NOMO-1 treated with DMSO at 0.1 percent for 48 hours (cell line): ENCODE data around the gene CD163.
"Not testable (repeated sequence)": the region's sequence is repeated elsewhere in the genome, so short reads cannot be mapped to it uniquely, and the experiment has no call there.

Source experiments
- DNase-seq: peaks from one replicate; lab custom pipeline; 2025; ENCODE audit not compliant: unreplicated experiment; lab: John Stamatoyannopoulos, UW

CD163 gene

DNA sequence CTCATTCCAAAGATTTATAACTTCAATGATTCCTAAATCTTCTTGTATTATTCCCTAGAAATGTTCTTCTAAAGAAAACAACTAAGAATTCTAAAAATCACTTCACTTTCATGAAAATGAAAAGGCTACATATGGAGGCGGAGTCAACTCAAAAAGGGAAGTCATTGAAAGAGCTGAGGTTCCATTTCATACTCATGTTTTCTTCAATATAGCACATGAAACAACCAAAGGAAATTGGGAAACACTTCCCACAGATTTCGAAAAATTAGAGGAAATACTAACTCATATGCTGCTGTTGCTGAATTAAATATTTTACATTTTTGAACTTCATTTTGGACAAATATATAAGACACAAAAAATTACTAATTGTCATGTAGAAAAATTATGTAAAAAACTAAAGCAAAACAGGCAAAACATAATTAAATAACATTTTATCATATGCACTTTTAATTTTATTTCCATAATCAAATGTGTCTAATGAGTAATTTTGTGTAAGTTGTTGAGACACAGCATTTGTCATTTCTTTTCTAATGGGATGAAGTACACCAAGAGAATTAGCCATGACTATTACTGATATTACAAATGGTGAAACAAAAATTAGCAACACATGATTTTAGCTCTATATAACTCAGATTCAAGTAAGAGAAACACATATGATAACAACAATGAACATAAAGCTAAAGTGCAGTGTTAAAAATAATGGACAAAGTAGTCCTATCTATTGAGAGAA, at the start of gene CD163:
Gene CD163 (minus strand): TSS at position 92 of the 730 bp plus-strand sequence. CDS start 87 bp downstream, at position 5.
- peak; percentile 92 for DNase-seq

GRCh38 chr12:7542813-7543212, 39.2 kb upstream of the CD163 start:
- peak; percentile 64 for DNase-seq

- peak; percentile 15 for DNase-seq
Observed at GRCh38 chr12:7542046-7542445, 38.5 kb upstream of the CD163 start.

- DNase-seq: no peak
Observed at GRCh38 chr12:7514416-7514815, 10.8 kb upstream of the CD163 start.

DNA sequence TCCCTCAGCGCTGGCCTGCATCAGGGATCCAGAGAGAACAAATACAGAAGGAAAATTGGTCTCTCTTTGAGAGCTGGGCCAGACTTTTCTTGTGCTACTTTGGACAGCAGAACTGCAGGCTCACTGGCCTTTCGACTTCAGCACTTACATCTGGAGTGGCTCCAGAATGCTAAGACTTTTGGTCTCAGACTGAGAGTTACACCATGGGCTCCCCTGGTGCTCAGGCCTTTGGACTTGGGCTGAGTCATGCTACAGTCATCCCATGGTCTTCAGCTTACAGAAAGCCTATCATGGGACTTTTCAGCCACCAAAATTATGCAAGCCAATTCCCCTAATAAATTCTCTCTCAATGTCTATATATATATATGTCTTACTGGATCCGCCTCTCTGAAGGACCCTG, 9.0 kb upstream of the CD163 start:
- DNase-seq: peak; percentile 87

- not testable (repeated sequence) for DNase-seq
Observed at GRCh38 chr12:7509793-7510470, 6.4 kb upstream of the CD163 start.

- DNase-seq: no peak
Observed at GRCh38 chr12:7502612-7503011, 965 bp downstream of the CD163 start.

DNA sequence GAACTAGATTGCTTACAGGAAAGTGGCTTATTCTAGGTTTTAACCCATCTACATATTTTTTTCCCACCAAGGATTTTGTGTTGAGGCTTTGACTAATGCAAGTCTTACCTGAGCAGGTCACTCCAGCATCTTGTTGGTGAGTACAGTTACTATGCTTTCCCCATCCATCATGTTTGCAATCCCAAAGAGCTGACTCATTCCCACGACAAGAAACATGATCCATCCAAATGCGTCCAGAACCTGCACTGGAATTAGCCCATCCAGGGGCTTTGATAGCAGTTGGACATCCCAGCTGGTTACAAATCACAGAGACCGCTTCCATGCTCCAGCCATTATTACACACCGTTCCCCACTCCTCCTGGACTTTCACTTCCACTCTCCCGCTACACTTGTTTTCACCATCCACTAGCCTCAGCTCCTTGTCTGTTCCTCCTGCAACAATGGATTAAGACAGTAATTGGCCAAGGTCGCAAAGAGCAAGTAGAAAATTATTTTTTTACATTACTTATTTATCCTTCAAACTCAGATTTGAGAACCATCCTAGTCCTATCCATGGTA, 2.5 kb downstream of the CD163 start:
- no peak for DNase-seq

- DNase-seq: no peak
Observed at GRCh38 chr12:7499636-7500035, 3.9 kb downstream of the CD163 start.

- peak; percentile 76 for DNase-seq
Observed at GRCh38 chr12:7498809-7499208, 4.8 kb downstream of the CD163 start.

DNA sequence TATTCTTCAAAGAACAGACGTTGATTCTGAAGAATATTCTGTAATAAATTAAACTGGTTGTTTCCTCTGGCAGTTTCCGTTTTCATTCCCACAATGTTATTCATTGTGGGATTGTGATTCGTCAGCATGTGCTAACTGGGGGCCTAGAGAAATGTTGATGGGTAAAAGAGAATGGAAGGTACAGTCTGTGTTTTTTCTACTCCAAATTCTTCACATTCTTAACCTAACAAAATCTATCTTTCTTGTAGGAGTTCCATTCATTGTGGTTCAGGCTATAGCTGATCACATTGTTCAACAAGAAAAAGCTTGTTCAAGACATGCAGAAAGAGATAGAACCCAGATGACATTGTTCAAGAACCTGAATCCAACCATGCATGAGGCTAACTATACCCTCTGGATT, 5.9 kb downstream of the CD163 start:
- DNase-seq: no peak

DNA sequence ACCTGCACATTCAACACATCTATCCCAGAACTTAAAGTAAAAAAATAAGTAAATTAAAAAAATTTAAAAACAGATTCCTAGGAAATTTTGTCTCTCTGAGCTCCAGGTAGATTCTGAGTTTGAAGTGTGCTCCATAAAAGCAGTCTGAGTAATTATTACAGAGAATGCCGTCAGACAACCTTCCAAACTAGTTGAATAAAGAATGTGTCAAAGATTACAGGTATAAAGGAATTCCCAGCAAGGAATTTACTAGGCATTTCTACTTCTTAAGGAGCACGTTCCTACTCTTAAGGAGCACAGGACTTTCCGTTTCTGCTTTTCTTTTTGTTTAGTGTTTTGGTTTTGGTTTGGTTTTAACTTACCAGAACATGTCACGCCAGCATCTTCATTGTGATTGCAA, 7.1 kb downstream of the CD163 start:
- no peak for DNase-seq

- DNase-seq: no peak
Observed at GRCh38 chr12:7495136-7495535, 8.4 kb downstream of the CD163 start.

DNA sequence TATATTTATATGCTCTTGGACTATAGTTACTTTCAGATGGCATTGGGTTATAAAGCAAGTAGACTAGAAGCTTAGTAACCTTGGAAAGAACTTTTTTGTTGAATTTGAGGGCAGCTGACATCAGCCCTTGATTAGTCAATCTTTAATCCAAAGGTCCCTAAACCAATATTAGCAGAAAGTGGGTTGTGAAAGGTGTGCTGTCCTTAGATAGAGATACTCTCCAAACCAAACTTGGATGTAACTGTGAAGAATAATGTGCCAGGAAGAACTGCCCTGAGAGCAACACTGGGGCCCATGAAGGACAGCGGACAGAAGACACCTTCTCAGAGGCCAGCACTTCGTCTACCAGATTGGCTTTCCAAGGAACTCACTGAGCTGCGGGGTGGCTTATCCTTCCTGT, 10.6 kb downstream of the CD163 start:
- DNase-seq: no peak

DNA sequence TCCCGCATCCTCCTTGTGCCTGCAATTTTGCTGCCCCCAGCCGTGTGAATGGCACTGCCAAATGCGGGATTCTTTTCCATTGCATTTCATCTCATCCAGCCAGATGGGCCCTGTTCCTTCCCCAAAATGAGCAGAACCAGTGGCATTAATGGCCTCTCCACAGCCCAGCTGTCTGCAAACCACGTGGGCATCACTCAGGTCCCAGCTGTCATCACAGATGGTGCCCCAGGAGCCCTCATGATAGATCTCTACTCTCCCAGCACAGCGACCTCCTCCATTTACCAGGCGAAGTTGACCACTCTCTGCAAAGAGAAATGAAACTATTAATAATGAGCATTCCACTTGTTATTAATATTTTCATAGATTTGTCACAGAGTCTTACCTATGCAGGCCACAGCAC, 17.1 kb downstream of the CD163 start:
- no peak for DNase-seq

GRCh38 chr12:7485095-7485494, 18.5 kb downstream of the CD163 start:
- DNase-seq: no peak

DNA sequence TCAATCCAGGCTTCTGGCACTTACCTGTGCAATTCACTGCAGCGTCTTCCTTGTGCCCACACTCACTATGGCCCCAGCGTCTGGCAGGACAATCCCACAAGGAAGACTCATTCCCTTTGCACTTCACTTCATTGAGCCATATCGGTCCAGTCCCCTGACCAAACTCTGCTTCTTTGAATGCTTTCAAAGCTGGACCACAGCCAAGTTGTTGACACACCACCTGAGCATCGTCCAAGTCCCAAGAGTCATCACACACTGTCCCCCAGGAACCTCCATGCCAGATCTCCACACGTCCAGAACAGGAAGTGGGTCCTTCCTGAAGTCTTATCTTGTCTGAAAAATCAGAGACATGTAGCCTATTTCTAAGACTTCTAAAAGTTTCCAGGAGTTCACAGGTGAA, 20.2 kb downstream of the CD163 start:
- no peak for DNase-seq

DNA sequence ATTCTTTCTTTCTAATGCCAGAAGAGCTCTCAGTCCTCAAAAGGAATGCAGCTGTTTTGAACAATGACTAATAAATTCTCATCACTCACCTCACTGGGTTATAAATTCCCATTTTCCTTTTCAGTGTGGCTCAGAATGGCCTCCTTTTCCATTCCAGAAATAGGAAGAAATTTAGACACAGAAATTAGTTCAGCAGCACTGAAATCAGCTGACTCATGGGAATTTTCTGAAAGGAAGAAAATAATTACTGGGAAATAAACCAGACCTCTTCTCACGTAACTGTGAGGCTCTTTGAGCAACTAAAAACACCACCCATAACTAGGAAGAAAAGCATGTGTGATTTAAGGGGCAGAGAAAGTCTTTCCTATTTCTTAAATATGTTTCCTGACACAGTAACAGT, 23.8 kb downstream of the CD163 start:
- no peak for DNase-seq

GRCh38 chr12:7472060-7472459, 31.5 kb downstream of the CD163 start:
- DNase-seq: no peak

- peak; percentile 36 for DNase-seq
Observed at GRCh38 chr12:7460375-7461259, 43.0 kb downstream of the CD163 start.

GRCh38 chr12:7459973-7460372, 43.6 kb downstream of the CD163 start:
- DNase-seq: no peak
